ENCODE data around the gene SCAMP2. TPM values are rescaled to one million over a fixed set of nuclear protein-coding genes. Genes with fewer than 3 reads are reported as not detected.
"Not testable (repeated sequence)": the region's sequence is repeated elsewhere in the genome, so short reads cannot be mapped to it uniquely, and the experiment has no call there.

SCAMP2 gene
- total RNA-seq, 1 experiment from 2014 or later, result 29.2 TPM

DNA sequence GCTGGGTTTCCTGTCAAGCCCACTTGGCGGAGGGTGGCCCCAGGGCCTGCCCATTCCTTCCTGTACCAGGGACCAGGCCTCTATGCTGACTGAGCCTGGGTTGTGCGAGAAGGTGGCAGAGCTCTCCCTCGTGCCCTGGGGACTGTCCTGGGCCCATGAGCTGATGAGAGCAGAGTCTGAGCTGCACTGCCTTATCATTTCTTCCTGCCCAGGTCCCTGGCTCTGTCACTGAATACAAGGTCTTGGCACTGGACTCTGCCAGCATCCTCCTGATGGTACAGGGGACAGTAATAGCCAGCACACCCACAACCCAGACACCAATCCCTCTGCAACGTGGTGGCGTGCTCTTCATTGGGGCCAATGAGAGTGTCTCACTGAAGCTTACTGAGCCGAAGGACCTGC is 24.1 kb upstream of the SCAMP2 start:
- Histone ChIP-seq H3K9me3 (replicated peaks) (no peaks in the 10 kb centered on the region), H3K4me3 (no peak overlapping the region), H3K27ac (no peak overlapping the region), H3K36me3 (peaks cover 9% of the 10 kb centered on the region), H3K27me3 (no peaks in the 10 kb centered on the region), H3K4me1 (no peaks in the 10 kb centered on the region)
- no peak for DNase-seq

DNA sequence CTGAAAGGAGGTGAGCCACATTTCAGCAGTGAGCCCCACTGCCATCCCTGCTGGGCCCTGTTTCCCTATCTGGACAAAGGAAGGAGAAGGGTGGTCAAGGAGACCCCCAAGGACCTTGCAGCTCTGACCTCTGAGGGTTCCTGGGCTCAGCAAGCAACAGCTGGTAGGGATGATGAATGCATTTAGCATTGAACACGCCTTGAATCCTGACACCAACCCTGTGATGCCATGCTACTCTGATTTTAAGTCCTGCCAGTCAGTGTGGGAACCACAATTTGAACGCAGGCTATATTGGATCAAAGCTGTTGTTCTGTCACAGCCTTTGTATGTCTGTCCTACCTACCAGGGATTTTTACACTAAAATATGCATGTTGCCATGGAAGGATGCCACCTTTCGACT is 23.2 kb upstream of the SCAMP2 start:
- Histone ChIP-seq H3K27me3 (no peaks in the 10 kb centered on the region), H3K36me3 (peaks cover 9% of the 10 kb centered on the region), H3K9me3 (replicated peaks) (no peaks in the 10 kb centered on the region), H3K4me3 (no peak overlapping the region), H3K4me1 (no peaks in the 10 kb centered on the region), H3K27ac (no peak overlapping the region)
- no peak for DNase-seq

DNA sequence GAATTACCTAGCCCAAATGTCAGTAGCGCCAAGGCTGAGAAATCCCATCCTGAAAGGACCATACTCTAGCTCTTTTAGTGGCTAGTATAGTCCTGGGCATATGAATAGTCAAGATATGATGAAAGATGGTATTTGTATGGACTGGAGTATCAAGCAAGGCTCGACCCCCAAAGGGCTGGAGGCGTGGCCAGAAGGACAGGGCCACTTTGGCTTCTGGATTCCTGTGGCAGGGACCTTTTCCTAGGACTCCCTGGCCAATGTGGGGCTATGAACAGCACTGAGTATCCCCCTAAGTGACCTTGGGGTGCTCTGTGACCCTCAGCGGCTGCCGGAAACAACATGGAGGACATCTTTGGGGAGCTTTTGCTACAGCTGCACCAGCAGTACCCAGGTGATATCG is 22.7 kb upstream of the SCAMP2 start:
- Histone ChIP-seq H3K4me1 (no peaks in the 10 kb centered on the region), H3K4me3 (no peak overlapping the region), H3K36me3 (peaks cover 7% of the 10 kb centered on the region), H3K9me3 (replicated peaks) (no peaks in the 10 kb centered on the region), H3K27me3 (no peaks in the 10 kb centered on the region), H3K27ac (no peak overlapping the region)
- no peak for DNase-seq

DNA sequence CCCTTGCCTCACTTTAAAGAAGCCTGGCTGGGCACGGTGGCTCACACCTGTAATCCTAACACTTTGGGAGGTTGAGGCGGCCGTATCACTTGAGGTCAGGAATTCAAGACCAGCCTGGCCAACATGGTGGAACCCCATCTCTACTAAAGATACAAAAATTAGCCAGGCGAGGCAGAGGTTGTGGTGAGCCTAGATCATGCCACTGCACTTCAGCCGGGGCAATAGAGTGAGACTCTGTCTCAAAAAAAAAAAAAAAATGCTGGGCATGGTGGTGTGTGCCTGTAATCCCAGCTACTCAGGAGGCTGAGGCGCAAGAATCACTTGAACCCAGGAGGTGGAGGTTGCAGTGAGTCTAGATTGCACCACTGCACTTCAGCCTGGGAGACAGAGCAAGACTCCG is 21.2 kb upstream of the SCAMP2 start:
- H3K27ac ChIP-seq; H3K4me3 ChIP-seq; H3K4me1 ChIP-seq; DNase-seq; H3K9me3 ChIP-seq (replicated peaks); H3K36me3 ChIP-seq; H3K27me3 ChIP-seq: not testable (repeated sequence)

DNA sequence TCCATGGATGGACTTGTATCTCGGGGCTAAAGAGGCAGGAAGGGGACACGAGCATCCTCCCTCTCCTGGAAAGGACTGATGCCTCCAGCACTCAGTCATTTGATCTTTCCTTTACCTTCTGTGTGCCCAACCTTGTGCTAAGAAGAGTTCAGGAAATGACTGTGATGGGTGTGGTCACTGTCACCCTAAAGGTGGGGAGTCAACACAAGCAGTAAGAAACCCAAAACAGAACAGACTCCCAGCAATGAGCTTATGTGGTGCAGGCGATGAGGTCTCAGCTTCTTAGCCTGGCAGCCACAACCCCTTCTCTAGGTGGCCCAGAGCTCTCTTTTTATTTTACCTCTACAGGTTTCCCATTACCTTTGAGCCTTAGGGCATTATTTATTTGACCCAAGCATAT is 20.5 kb upstream of the SCAMP2 start:
- Histone ChIP-seq H3K9me3 (replicated peaks) (no peaks in the 10 kb centered on the region), H3K4me3 (no peak overlapping the region), H3K4me1 (no peaks in the 10 kb centered on the region), H3K36me3 (no peaks in the 10 kb centered on the region; the same call in 1 of the 2 replicates), H3K27me3 (no peaks in the 10 kb centered on the region), H3K27ac (no peak overlapping the region)
- no peak for DNase-seq

DNA sequence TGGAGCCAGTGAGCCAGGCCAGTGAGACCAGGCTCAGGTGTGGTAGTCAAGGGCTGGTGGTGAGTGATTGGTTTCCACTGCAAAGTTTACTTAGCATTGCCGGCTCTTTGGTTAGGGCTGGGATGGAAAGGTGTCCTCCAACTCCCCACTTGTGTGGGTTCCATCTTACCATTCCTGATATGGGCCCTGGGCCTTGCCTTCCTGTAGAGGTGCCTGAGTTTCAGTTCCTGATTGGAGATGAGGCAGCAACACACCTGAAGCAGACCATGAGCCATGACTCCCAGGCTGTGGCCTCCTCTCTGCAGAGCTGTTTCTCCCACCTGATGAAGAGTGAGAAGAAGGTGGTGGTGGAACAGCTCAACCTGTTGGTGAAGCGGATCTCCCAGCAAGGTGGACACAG is 19.8 kb upstream of the SCAMP2 start:
- Histone ChIP-seq H3K36me3 (no peaks in the 10 kb centered on the region; the same call in 1 of the 2 replicates), H3K27me3 (no peaks in the 10 kb centered on the region), H3K4me3 (no peak overlapping the region), H3K4me1 (no peaks in the 10 kb centered on the region), H3K27ac (no peak overlapping the region), H3K9me3 (replicated peaks) (no peaks in the 10 kb centered on the region)
- no peak for DNase-seq

DNA sequence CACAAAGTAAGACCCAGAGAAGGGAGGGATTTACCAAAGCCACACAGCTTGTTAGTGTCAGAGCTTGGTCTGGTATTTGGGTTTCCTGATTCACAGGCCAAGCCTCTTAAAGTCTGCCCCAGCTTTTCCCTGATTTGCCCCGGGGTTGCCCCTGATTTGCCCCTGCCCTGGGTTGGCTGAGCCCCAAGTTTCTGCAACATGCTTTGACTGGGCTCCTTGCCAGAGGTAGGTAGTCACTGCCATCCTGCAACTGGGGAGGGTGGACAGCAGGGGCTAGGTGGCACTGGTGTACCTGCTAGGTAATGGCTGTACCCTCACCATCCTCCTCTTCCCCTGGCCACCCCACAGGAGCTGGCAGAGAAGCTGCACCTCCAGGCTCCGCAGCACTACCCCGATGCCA is 19.1 kb upstream of the SCAMP2 start:
- no peak for DNase-seq
- Histone ChIP-seq H3K4me3 (no peak overlapping the region), H3K27ac (no peak overlapping the region), H3K4me1 (no peaks in the 10 kb centered on the region), H3K36me3 (no peaks in the 10 kb centered on the region; the same call in 1 of the 2 replicates), H3K27me3 (no peaks in the 10 kb centered on the region), H3K9me3 (replicated peaks) (no peaks in the 10 kb centered on the region)

DNA sequence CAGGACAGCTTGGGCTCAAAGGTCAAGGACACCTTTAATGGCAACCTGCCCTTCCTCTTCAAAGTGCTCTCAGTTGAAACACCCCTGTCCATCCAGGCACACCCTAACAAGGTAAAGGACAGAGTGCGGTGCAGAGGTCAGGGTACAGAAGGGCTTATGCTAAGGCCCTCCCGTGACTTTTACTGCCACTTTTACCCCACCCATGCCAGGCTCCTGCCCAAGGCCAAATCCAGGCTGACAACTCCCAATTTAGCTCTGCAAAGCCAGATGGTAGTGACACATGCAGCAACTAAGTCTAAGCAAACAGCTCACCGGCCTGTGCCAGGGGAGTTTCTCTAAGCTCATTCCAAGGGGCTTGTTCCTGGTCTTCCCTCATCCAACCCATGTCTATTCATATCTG is 18.3 kb upstream of the SCAMP2 start:
- no peak overlapping the region for H3K4me3 ChIP-seq
- no peaks in the 10 kb centered on the region for H3K4me1 ChIP-seq
- H3K27ac ChIP-seq, result no peak overlapping the region
- no peaks in the 10 kb centered on the region for H3K36me3 ChIP-seq
- no peaks in the 10 kb centered on the region for H3K27me3 ChIP-seq
- no peak for DNase-seq
- no peaks in the 10 kb centered on the region for H3K9me3 ChIP-seq (replicated peaks)

DNA sequence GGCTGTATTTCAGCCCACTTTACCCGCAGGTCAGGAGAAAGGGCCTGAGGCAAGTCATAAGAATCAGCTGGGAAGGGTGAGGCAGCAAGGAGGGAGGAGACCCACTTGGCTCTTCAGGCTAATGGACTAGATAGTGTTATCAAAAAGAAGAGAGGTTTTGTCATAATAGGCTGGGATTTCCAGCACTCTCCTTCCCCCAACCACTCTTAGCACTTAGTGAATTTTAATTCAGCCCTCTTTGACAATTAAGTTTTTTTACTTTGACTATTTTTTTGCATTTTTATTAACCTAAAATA is 17.4 kb upstream of the SCAMP2 start:
- Histone ChIP-seq H3K36me3 (no peaks in the 10 kb centered on the region), H3K4me1 (no peaks in the 10 kb centered on the region), H3K4me3 (peak overlapping the region; percentile 81), H3K27me3 (no peaks in the 10 kb centered on the region), H3K27ac (no peak overlapping the region; the same call in 1 of the 2 replicates), H3K9me3 (replicated peaks) (no peaks in the 10 kb centered on the region)
- DNase-seq, result no peak

DNA sequence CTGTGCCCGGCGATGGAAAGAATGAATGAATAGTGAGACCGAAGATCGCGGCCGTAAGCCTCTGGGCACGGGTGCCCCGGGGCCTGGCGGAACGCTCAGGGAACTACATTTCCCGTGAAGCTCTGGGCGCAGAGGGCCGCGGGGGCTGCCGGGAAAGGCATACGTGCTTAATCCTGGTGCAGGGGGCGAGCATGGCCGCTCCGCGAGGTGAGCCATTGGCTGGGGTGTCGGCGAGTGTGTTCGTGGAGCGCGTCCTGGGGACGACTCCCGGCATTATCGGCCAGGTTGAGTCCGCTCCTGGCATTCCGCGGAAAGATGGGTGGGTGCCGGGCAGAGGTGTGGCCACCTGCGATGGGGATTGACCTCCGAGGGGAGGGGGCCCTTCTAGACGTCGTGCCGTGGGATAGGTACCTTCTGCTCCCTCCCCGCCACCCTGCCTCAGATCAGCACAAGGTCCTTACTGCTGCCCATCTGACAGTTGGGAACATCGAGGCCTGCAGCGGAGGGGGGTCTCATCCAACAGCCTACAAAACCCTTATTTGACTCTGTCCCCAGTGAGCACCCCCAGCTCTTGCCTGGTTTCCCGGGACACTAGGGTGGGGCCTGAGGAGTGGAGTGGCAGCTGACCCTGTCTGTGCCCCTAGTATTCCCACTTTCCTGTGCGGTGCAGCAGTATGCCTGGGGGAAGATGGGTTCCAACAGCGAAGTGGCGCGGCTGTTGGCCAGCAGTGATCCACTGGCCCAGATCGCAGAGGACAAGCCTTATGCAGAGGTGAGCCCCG is 16.9 kb upstream of the SCAMP2 start, which contains the start of gene MPI:
Gene MPI, plus strand, starts transcription at position 160 of the 782 bp plus-strand sequence. Its CDS starts 32 bp downstream, at position 192.
- Histone ChIP-seq H3K4me3 (peak within 1 kb of the TSS; percentile 81), H3K27me3 (no peaks in the 10 kb centered on the region), H3K36me3 (no peaks in the 10 kb centered on the region), H3K9me3 (replicated peaks) (no peaks in the 10 kb centered on the region), H3K4me1 (no peaks in the 10 kb centered on the region), H3K27ac (peak within 1 kb of the TSS; percentile 60)
- DNase-seq, result peak; percentile 90

DNA sequence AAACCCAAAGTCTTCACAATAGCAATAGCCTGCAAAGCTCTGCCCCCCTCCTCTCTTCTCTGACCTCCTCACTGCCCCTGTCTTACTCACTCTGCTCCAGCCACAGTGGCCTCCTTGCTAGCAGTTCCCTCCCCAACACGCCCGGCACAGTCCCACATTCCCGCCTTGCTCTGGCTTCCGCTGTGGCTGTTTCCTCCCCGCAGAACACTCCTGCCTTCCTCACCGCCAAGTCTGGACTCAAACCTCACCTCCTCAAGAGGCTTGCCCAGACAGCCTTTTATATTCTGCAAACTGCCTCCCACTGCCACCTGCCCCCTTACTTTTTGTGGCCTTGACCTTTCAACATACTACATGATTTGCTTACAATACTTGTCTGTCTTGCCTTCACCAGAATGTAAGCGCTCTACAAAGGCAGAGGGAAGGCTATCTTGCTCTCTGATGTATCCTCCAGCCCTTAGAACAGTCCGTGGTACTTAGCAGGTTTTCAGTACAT is 16.3 kb upstream of the SCAMP2 start:
- no peaks in the 10 kb centered on the region for H3K36me3 ChIP-seq
- peak overlapping the region; percentile 60 for H3K27ac ChIP-seq
- H3K27me3 ChIP-seq, result no peaks in the 10 kb centered on the region
- H3K4me3 ChIP-seq, result peak overlapping the region; percentile 81
- no peaks in the 10 kb centered on the region for H3K4me1 ChIP-seq
- DNase-seq, result peak; percentile 65 to 70
- H3K9me3 ChIP-seq (replicated peaks), result no peaks in the 10 kb centered on the region

DNA sequence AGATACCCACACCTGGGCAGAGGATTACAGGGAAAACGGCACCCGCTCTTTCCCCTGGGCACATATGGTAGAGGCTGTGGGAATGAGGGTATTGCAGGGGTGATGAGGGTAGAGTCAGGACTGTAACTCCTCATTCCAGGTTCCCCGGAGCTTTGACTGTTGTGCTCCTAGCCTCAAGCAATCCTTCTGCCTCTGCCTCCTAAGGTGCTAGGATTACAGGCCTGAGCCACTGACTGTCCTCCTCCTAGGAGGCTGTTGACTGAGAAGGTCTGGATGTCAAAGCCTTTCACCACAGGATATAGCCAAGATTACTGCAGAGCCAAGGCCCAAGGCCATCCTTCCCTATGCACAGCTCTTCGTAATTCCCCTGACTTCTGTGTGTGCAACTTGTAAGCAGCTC is 15.6 kb upstream of the SCAMP2 start:
- no peak for DNase-seq
- H3K9me3 ChIP-seq (replicated peaks), result no peaks in the 10 kb centered on the region
- H3K4me3 ChIP-seq, result no peak overlapping the region
- H3K36me3 ChIP-seq, result no peaks in the 10 kb centered on the region
- H3K27me3 ChIP-seq, result no peaks in the 10 kb centered on the region
- H3K27ac ChIP-seq, result no peak overlapping the region
- H3K4me1 ChIP-seq, result no peaks in the 10 kb centered on the region

DNA sequence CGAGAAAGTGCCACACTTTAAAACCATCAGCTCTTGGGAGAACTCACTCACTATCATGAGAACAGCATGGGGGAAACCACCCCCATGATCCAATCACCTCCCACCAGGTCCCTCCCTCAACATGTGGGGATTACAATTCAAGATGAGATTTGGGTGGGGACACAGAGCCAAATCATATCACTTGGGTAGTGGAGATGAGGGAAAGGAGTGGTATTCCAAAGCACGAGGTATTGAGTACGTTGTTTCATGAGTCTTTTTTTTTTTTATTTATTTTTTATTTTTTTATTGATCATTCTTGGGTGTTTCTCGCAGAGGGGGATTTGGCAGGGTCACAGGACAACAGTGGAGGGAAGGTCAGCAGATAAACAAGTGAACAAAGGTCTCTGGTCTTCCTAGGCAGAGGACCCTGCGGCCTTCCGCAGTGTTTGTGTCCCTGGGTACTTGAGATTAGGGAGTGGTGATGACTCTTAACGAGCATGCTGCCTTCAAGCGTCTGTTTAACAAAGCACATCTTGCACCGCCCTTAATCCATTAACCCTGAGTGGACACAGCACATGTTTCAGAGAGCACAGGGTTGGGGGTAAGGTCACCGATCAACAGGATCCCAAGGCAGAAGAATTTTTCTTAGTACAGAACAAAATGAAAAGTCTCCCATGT is 14.5 kb upstream of the SCAMP2 start:
- H3K27ac ChIP-seq; H3K27me3 ChIP-seq; H3K9me3 ChIP-seq (replicated peaks); H3K4me1 ChIP-seq; H3K4me3 ChIP-seq; DNase-seq; H3K36me3 ChIP-seq: not testable (repeated sequence)

DNA sequence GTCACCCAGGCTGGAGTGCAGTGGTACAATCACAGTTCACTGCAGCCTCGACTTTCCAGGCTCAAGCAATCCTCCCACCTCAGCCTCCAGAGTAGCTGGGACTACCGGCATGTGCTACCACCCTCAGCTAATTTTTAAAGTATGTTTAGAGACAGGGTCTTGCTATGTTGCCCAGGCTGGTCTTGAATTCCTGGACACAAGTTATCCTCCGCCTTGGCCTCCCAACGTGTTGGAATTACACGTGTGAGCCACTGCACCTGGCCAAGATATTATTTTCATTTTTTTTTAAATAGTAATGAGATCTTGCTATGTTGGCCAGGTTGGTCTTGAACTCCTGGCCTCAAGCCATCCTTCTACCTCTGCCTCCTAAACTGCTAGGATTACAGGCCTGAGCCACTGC is 12.3 kb upstream of the SCAMP2 start:
- H3K27ac ChIP-seq, result no peak overlapping the region
- H3K9me3 ChIP-seq (replicated peaks), result peaks cover 5% of the 10 kb centered on the region; the same call in 1 of the 2 replicates
- H3K27me3 ChIP-seq, result no peaks in the 10 kb centered on the region
- no peak for DNase-seq
- no peaks in the 10 kb centered on the region for H3K4me1 ChIP-seq
- H3K36me3 ChIP-seq, result no peaks in the 10 kb centered on the region
- H3K4me3 ChIP-seq, result no peak overlapping the region

DNA sequence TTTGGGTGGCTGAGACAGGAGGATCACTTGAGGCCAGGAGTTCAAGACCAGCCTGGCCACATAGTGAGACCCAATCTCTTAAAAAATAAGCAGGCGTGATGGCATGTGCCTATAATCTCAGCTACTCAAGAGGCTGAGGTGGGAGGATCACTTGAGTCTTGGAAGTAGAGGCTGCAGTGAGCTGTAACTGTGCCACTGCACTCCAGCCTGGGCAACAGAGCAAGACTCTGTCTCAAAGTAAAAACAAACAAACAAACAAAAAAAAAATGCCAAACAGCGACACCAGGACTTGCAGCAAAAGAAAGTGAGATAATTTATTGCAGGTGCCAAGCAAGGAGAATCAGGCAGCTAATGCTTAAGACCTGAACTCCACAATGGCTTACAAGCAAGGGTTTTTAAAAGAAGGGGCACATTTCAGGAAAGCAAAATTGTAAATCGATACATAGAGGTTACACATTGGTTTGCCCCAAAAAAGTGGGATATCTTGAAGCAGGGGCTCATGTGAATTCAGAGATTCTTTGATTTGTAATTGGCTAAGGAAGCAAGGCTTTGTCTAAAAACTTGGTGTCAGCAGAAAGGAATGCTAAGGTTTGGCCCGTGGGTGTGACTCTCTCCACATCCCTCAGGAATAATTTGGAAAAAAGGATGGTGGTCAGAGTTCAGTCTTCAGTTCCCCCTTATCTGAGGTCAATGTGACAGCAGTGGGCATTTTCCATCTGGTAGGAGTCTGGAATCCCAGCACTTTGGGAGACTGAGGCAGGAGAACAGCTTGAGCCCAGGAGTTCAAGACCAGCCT is 11.5 kb upstream of the SCAMP2 start:
- peaks cover 5% of the 10 kb centered on the region; the same call in 1 of the 2 replicates for H3K9me3 ChIP-seq (replicated peaks)
- DNase-seq, result no peak
- no peak overlapping the region for H3K4me3 ChIP-seq
- no peaks in the 10 kb centered on the region for H3K27me3 ChIP-seq
- no peak overlapping the region for H3K27ac ChIP-seq
- no peaks in the 10 kb centered on the region for H3K36me3 ChIP-seq
- no peaks in the 10 kb centered on the region for H3K4me1 ChIP-seq

Data from SJCRH30 (cell line).